Right atrium auricular region (tissue), 2 donors: ENCODE results near the gene ATP2A3. TPM values are rescaled to one million over a fixed set of nuclear protein-coding genes. Genes with fewer than 3 reads are reported as not detected.

Source experiments
- DNase-seq: peaks from one replicate; pipeline ENCODE4 v3.0.0-alpha.2; 2019; ENCODE audit warnings: low spot score
- H3K27ac ChIP-seq, 2 donors: fragments of 200-600 bp; sonication (generic); 1 replicate in 1 of 2; 2 replicates in 1 of 2; pipeline ENCODE4 v1.5.1; 2016 to 2019
- H3K27me3 ChIP-seq, 2 donors: fragments of 200-600 bp; sonication (generic); one replicate each; pipeline versions ENCODE4 v1.5.1 to v1.6.0; 2017 to 2019
- H3K36me3 ChIP-seq: fragments of 200-600 bp; sonication (generic); one replicate; pipeline ENCODE4 v1.5.1; 2016
- H3K4me1 ChIP-seq, 2 donors: fragments of 200-600 bp; sonication (generic); one replicate each; pipeline versions ENCODE4 v1.5.1 to v1.6.0; 2017 to 2019
- H3K4me3 ChIP-seq, 2 donors: fragments of 200-600 bp; sonication (generic); 1 replicate in 1 of 2; 2 replicates in 1 of 2; pipeline ENCODE4 v1.5.1; 2017 to 2019; ENCODE audit warnings: mild to moderate bottlenecking in 1 of 2, moderate library complexity in 1 of 2
- H3K9me3 ChIP-seq, 2 donors: fragments of 200-600 bp; sonication (generic); one replicate each; pipeline ENCODE4 v1.5.1; 2019
- total RNA-seq, 2 donors: library from RNA; depleted of rRNA; stranded (reverse); fragments of >200 nt; gene quantifications; one replicate each; pipeline ENCODE4 v1.1.0, GENCODE V29; 2016
- TF ChIP-seq, protein P1 (sequence below), 2 donors: fragments of 200-600 bp; sonication (generic); IDR thresholded peaks; one replicate each; pipeline ENCODE4 v1.5.1; 2019; ENCODE audit warnings: antibody characterized with exemption in 2 of 2

Gene ATP2A3
- total RNA-seq, 2 donors from 2014 or later = 5.5 to 12.2 TPM

GRCh38 chr17:3897731-3898130, 66.5 kb downstream of the ATP2A3 start:
- TF ChIP-seq, protein P1, sequence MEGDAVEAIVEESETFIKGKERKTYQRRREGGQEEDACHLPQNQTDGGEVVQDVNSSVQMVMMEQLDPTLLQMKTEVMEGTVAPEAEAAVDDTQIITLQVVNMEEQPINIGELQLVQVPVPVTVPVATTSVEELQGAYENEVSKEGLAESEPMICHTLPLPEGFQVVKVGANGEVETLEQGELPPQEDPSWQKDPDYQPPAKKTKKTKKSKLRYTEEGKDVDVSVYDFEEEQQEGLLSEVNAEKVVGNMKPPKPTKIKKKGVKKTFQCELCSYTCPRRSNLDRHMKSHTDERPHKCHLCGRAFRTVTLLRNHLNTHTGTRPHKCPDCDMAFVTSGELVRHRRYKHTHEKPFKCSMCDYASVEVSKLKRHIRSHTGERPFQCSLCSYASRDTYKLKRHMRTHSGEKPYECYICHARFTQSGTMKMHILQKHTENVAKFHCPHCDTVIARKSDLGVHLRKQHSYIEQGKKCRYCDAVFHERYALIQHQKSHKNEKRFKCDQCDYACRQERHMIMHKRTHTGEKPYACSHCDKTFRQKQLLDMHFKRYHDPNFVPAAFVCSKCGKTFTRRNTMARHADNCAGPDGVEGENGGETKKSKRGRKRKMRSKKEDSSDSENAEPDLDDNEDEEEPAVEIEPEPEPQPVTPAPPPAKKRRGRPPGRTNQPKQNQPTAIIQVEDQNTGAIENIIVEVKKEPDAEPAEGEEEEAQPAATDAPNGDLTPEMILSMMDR (IDR thresholded peaks at IDR 0.05) = no peak
- H3K9me3 ChIP-seq = no peaks in the 10 kb centered on the region
- no peak overlapping the region for H3K27ac ChIP-seq
- H3K27me3 ChIP-seq = no peaks in the 10 kb centered on the region
- H3K36me3 ChIP-seq = no peaks in the 10 kb centered on the region
- no peak overlapping the region for H3K4me3 ChIP-seq
- DNase-seq = no peak
- peaks cover 0 to 23% of the 10 kb centered on the region in 2 donors for H3K4me1 ChIP-seq

- Histone ChIP-seq H3K36me3 (no peaks in the 10 kb centered on the region), H3K27me3 (no peaks in the 10 kb centered on the region), H3K27ac (no peak overlapping the region), H3K4me1 (peaks cover 0 to 30% of the 10 kb centered on the region in 2 donors), H3K4me3 (no peak overlapping the region), H3K9me3 (no peaks in the 10 kb centered on the region)
- TF ChIP-seq, protein P1 (IDR thresholded peaks at IDR 0.05) = no peak
- DNase-seq = no peak
Observed at GRCh38 chr17:3896968-3897235, 67.3 kb downstream of the ATP2A3 start.

DNA sequence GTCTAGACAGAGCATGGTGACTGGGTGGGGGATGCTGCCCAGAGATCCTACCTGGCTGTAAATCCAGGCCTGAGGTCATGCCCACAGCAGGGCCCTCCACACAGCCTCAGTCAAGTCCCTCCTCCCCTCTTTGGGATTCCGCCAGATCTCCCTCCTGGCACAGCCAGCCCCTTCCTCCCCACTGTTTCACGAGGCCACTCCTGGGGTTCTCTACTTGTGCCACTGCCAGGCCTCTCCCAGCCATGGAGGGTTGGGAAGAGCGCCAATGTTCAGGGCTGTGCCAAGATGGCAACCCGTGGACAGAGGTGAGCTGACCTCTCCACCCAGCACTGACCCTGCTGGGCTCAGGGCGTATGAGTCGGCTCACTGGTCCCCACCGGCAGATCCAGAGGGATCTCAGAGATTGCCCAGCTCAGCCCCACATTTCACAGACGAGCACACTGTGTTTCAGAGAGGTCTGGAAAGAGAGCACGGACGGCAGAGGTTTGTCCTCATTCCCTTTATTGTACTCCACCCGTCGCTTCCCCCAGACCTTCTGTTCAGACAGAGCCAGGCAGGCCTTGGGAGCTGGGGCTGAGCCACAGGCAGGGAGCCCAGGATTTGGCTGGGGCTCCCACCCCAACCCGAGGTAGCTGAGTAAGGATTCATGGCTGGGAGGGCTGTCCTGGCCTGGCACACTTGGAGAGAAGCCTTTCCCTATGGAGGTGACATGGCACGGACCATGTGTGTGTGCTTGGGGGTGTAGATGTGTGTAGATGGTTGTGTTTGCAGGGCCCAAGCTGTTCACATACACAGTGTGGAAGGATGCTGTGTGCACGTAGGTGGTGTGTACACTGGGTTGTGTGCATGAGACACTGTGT, 67.9 kb downstream of the ATP2A3 start:
- Histone ChIP-seq H3K27me3 (no peaks in the 10 kb centered on the region), H3K36me3 (no peaks in the 10 kb centered on the region), H3K4me3 (no peak overlapping the region), H3K27ac (peak overlapping the region in 1 of 2 donors; percentile 45), H3K9me3 (no peaks in the 10 kb centered on the region), H3K4me1 (peaks cover 0 to 36% of the 10 kb centered on the region in 2 donors)
- TF ChIP-seq, protein P1 (IDR thresholded peaks at IDR 0.05) = no peak
- no peak for DNase-seq

GRCh38 chr17:3895354-3895753, 68.9 kb downstream of the ATP2A3 start:
- no peaks in the 10 kb centered on the region for H3K36me3 ChIP-seq
- peaks cover 0 to 45% of the 10 kb centered on the region in 2 donors for H3K4me1 ChIP-seq
- H3K9me3 ChIP-seq = no peaks in the 10 kb centered on the region
- H3K27ac ChIP-seq = peak overlapping the region; percentile 86 to 87
- no peak overlapping the region for H3K4me3 ChIP-seq
- no peaks in the 10 kb centered on the region for H3K27me3 ChIP-seq
- TF ChIP-seq, protein P1 (IDR thresholded peaks at IDR 0.05) = no peak
- DNase-seq = no peak

DNA sequence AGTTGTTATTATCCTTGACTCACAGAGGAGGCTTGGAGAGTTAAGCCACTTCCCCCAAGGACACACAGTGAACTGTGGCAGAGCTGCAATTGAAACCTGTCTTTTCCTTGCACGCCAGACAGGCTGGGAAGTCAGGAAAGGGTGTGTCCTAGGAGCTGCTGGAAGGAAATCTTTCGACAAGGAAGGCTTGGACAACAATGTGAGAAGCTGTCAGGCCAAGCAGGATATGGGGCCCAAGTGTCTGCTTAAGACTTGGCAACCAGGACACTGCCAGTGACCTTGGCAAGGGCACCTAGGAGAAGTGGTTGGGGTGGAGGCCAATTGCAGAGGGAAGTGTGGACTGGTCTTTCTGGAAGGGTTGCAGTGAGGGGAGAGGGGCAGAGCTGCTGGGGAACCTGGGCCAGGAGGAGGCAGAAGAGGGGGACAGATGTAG, 69.3 kb downstream of the ATP2A3 start:
- Histone ChIP-seq H3K4me1 (peaks cover 0 to 50% of the 10 kb centered on the region in 2 donors), H3K9me3 (no peaks in the 10 kb centered on the region), H3K4me3 (no peak overlapping the region), H3K36me3 (no peaks in the 10 kb centered on the region), H3K27me3 (no peaks in the 10 kb centered on the region), H3K27ac (peak overlapping the region; percentile 86 to 87)
- no peak for DNase-seq
- TF ChIP-seq, protein P1 (IDR thresholded peaks at IDR 0.05) = no peak
